Stomach (tissue), 4 donors: ENCODE data around the gene TCF7L1.
"Not testable (repeated sequence)": the region's sequence is repeated elsewhere in the genome, so short reads cannot be mapped to it uniquely, and the experiment has no call there.

ENCODE experiments used
- POLR2AphosphoS5 ChIP-seq, 3 donors: sonication (generic); formaldehyde crosslinking; IDR thresholded peaks; one replicate each; pipeline ENCODE4 v1.6.1; 2016; ENCODE audit warnings: antibody characterized with exemption in 3 of 3
- TF ChIP-seq, protein P1 (sequence below), 7 experiments: fragments of 450-650 bp in 4 of 7; fragments of 200-600 bp in 3 of 7; sonication (generic) in 3 of 7; IDR thresholded peaks; one replicate each; pipeline ENCODE4 v1.5.1; 2016 to 2019; ENCODE audit warnings: antibody characterized with exemption in 7 of 7, control low read depth in 2 of 7, mild to moderate bottlenecking in 1 of 7

DNA sequence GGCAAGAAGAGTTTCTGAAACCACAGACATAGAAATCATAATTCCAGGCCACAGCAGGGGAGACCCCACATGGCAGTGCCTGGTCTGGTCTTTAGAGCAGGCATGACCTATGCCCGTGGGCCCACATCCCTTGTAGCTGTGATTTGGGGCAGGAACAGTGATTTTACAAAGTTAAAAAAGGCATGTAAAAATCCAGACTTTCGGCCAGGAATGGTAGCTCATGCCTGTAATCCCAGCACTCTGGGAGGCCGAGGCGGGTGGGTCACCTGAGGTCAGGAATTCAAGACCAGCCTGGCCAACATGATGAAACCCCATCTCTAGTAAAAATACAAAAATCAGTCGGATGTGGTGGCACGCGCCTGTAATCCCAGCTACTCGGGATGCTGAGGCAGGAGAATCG, 78.4 kb downstream of the TCF7L1 start:
- TF ChIP-seq, protein P1, sequence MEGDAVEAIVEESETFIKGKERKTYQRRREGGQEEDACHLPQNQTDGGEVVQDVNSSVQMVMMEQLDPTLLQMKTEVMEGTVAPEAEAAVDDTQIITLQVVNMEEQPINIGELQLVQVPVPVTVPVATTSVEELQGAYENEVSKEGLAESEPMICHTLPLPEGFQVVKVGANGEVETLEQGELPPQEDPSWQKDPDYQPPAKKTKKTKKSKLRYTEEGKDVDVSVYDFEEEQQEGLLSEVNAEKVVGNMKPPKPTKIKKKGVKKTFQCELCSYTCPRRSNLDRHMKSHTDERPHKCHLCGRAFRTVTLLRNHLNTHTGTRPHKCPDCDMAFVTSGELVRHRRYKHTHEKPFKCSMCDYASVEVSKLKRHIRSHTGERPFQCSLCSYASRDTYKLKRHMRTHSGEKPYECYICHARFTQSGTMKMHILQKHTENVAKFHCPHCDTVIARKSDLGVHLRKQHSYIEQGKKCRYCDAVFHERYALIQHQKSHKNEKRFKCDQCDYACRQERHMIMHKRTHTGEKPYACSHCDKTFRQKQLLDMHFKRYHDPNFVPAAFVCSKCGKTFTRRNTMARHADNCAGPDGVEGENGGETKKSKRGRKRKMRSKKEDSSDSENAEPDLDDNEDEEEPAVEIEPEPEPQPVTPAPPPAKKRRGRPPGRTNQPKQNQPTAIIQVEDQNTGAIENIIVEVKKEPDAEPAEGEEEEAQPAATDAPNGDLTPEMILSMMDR (IDR thresholded peaks at IDR 0.05): not testable (repeated sequence)
- not testable (repeated sequence) for TF ChIP-seq POLR2AphosphoS5 (IDR thresholded peaks at IDR 0.05)
